Esophagus squamous epithelium (tissue), 4 donors: Measurements from ENCODE around the gene SETBP1.

ENCODE experiments used
- CTCF ChIP-seq, 6 experiments: fragments of 450-650 bp in 4 of 6; fragments of 200-600 bp in 2 of 6; sonication (generic) in 2 of 6; IDR thresholded peaks; one replicate each; pipeline ENCODE4 v1.5.1; 2016 to 2019; ENCODE audit warnings: antibody characterized with exemption in 6 of 6, mild to moderate bottlenecking in 4 of 6, moderate library complexity in 4 of 6
- POLR2A ChIP-seq, 4 donors: fragments of 450-650 bp; IDR thresholded peaks; one replicate each; pipeline ENCODE4 v1.6.1; 2017; ENCODE audit warnings: antibody characterized with exemption in 4 of 4, mild to moderate bottlenecking in 4 of 4, moderate library complexity in 3 of 4

GRCh38 chr18:44896846-44897245 is 216.2 kb downstream of the SETBP1 start:
- no peak for TF ChIP-seq CTCF (IDR thresholded peaks at IDR 0.05)
- TF ChIP-seq POLR2A (IDR thresholded peaks at IDR 0.05): no peak
